ENCODE measurements around the gene CCL8.
"Not testable (repeated sequence)": the region's sequence is repeated elsewhere in the genome, so short reads cannot be mapped to it uniquely, and the experiment has no call there.

Gene CCL8

DNA sequence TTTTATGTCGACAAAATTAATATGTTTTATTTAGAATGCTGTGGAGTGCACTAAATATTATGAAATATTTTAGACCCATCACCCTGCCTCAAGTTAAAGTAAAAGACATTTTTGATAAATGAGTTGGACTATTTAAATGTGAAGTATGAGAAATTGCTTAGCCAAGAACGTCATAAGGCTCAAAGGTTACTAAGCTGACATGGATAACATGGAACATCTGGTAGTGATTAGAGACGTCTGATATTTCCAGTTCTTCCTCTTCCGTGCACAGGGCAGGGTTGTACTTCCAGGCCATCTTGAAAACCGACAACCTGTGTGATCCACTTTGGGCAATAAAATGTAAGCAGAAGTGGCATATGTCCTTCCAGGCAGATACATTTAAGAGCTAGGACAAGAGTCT, 7.2 kb upstream of the CCL8 start:
- no CpG with 5 or more reads among the region's 5 CpGs for whole genome bisulfite sequencing (ENCODE audit: insufficient coverage, insufficient read length)
- H3K9me3 ChIP-seq (ENCODE audit: control insufficient read depth, insufficient read depth, low read length): no peaks in the 10 kb centered on the region
- H3K4me1 ChIP-seq (ENCODE audit: control insufficient read depth, insufficient read depth, low read length): no peaks in the 10 kb centered on the region
- H3K27ac ChIP-seq (ENCODE audit: low read length): no peak overlapping the region
- no peaks in the 10 kb centered on the region for H3K27me3 ChIP-seq (ENCODE audit: control insufficient read depth, insufficient read depth, low read length)
- DNase-seq (ENCODE audit: low read depth, low spot score): no peak
- no peaks in the 10 kb centered on the region for H3K36me3 ChIP-seq (ENCODE audit: control insufficient read depth, insufficient read depth, low read length)
- H3K4me3 ChIP-seq (ENCODE audit: low read length): no peak overlapping the region

DNA sequence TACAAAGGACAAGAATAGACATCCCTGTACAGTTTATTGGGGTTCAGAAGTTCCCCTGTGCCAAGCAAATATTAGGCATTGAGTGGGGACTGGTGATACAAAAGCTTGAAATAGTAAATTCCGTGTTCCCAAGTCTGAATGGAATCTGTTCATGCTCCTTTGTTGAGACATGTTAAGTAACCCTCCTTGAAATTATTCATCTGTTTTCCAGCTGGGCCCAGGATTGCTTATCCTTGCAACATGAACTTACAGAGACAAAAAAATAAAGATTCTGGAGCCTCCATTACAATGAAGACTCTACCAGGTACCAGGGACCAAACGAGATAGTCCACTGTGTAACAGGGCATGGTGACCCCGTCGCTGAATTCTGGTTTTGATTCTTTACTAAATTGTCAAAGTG, 6.1 kb upstream of the CCL8 start:
- DNase-seq (ENCODE audit: low read depth, low spot score): no peak
- WGBS (ENCODE audit: insufficient coverage, insufficient read length): no CpG with 5 or more reads among the region's 4 CpGs
- no peaks in the 10 kb centered on the region for H3K4me1 ChIP-seq (ENCODE audit: control insufficient read depth, insufficient read depth, low read length)

DNA sequence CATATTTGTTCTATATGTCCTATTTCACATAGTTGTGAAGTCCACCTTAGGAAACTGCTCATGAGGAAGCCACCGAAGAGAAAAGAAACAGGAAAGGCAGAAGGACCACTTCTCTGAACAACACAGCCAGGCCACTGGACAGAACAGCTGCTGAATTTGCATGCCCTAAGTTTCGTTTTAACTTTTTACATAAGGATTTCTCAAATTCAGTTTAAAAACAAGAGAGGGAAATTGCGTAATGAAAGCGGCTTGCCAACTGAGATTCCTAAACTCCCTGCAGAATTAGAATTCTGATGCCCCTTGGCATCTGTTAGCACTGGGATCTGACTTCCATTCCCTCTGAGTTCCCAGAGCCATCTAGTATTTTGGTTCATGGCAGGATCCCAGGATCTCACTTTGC, 5.0 kb upstream of the CCL8 start:
- Histone ChIP-seq H3K4me1 (ENCODE audit: control insufficient read depth, insufficient read depth, low read length) (no peaks in the 10 kb centered on the region), H3K27me3 (ENCODE audit: control insufficient read depth, insufficient read depth, low read length) (no peaks in the 10 kb centered on the region), H3K36me3 (ENCODE audit: control insufficient read depth, insufficient read depth, low read length) (no peaks in the 10 kb centered on the region), H3K27ac (ENCODE audit: low read length) (no peak overlapping the region), H3K4me3 (ENCODE audit: low read length) (no peak overlapping the region), H3K9me3 (ENCODE audit: control insufficient read depth, insufficient read depth, low read length) (no peaks in the 10 kb centered on the region)
- WGBS (ENCODE audit: insufficient coverage, insufficient read length): no CpG with 5 or more reads among the region's 4 CpGs
- DNase-seq (ENCODE audit: low read depth, low spot score): no peak

More for the DNA sequence above, 6.1 kb upstream of the CCL8 start:
- Histone ChIP-seq H3K36me3 (ENCODE audit: control insufficient read depth, insufficient read depth, low read length) (no peaks in the 10 kb centered on the region), H3K27me3 (ENCODE audit: control insufficient read depth, insufficient read depth, low read length) (no peaks in the 10 kb centered on the region), H3K4me3 (ENCODE audit: low read length) (no peak overlapping the region), H3K9me3 (ENCODE audit: control insufficient read depth, insufficient read depth, low read length) (no peaks in the 10 kb centered on the region), H3K27ac (ENCODE audit: low read length) (no peak overlapping the region)

DNA sequence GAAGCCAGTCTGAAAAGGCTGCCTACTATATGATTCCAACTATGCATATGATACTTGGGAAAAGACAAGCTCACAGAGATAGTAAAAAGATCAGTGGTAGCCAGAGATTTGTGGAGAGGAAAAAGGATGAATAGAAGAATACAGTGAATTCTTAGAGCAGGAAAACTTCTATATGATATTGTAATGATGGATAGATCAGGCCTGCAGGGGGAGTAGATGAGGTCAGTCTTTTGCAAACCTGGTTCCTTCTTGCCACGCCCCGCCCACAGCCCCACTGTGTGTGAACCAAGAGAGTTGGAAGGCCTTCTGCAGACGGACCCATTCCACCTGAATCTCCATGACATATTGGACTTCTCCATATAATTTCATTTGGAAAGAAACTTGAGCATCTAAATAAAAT, 761 bp upstream of the CCL8 start:
- no peaks in the 10 kb centered on the region for H3K36me3 ChIP-seq (ENCODE audit: control insufficient read depth, insufficient read depth, low read length)
- WGBS (ENCODE audit: insufficient coverage, insufficient read length): no CpG with 5 or more reads among the region's 3 CpGs
- peak; percentile 13 for DNase-seq (ENCODE audit: low read depth, low spot score)
- no peak overlapping the region for H3K4me3 ChIP-seq (ENCODE audit: low read length)
- no peak overlapping the region for H3K27ac ChIP-seq (ENCODE audit: low read length)
- H3K27me3 ChIP-seq (ENCODE audit: control insufficient read depth, insufficient read depth, low read length): no peaks in the 10 kb centered on the region
- no peaks in the 10 kb centered on the region for H3K9me3 ChIP-seq (ENCODE audit: control insufficient read depth, insufficient read depth, low read length)
- H3K4me1 ChIP-seq (ENCODE audit: control insufficient read depth, insufficient read depth, low read length): no peaks in the 10 kb centered on the region

DNA sequence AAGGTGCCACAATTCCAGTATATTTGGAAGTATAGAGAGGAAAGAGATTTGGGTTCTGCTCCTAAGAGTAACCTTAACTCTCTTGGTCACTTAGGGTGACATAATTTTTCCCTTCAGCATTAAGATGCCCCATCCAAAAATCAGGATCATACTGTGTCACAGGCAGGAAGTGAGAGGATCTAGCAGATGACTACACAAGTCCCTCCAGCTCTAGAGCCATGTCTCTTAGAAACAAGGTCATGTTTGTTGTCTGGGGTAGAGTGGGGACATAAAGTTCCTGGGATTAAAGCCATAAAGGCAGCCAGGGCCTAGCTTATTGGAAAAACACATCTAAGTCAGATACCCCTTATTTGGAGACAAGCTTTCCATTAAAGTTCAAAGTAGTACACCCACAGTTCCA, 2.7 kb downstream of the CCL8 start:
- H3K36me3 ChIP-seq (ENCODE audit: control insufficient read depth, insufficient read depth, low read length): no peaks in the 10 kb centered on the region

DNA sequence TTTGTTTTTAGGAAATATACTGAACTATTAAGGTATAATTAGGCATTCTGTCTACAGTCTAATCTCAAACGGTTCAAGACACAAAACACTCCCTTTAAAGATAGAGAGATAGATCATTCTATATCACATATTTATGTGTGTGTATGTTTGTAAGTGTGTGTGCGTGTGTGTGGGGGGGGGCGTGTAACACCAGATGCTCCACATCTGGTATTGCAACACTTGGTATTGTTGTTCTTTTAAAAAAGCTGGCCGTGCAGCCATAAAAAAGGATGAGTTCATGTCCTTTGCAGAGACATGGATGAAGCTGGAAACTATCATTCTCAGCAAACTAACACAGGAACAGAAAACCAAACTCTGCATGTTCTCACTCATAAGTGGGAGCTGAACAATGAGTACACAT, 8.3 kb downstream of the CCL8 start:
- not testable (repeated sequence) for H3K36me3 ChIP-seq (ENCODE audit: control insufficient read depth, insufficient read depth, low read length); H3K27me3 ChIP-seq (ENCODE audit: control insufficient read depth, insufficient read depth, low read length); H3K4me3 ChIP-seq (ENCODE audit: low read length); H3K9me3 ChIP-seq (ENCODE audit: control insufficient read depth, insufficient read depth, low read length); DNase-seq (ENCODE audit: low read depth, low spot score); H3K4me1 ChIP-seq (ENCODE audit: control insufficient read depth, insufficient read depth, low read length); H3K27ac ChIP-seq (ENCODE audit: low read length)
- WGBS (ENCODE audit: insufficient coverage, insufficient read length): no CpG with 5 or more reads among the region's 4 CpGs

More for the DNA sequence above, 2.7 kb downstream of the CCL8 start:
- Histone ChIP-seq H3K9me3 (ENCODE audit: control insufficient read depth, insufficient read depth, low read length) (no peaks in the 10 kb centered on the region), H3K27me3 (ENCODE audit: control insufficient read depth, insufficient read depth, low read length) (no peaks in the 10 kb centered on the region), H3K4me1 (ENCODE audit: control insufficient read depth, insufficient read depth, low read length) (no peaks in the 10 kb centered on the region), H3K27ac (ENCODE audit: low read length) (no peak overlapping the region), H3K4me3 (ENCODE audit: low read length) (no peak overlapping the region)
- DNase-seq (ENCODE audit: low read depth, low spot score): no peak

DNA sequence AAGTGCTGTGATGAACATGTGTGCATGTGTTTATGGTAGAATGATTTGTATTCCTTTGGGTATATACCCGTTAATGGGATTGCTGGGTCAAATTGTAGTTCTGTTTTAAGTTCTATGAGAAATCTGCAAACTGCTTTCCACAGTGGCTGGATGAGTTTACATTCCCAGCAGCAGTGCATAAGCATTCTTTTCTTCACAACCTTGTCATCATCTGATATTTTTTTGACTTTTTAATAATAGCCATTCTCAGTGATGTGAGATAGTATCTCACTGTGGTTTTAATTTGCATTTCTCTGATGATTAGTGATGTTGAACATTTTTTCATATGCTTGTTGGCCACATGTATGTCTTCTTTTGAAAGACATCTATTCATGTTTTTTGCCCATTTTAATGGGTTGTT, 18.5 kb downstream of the CCL8 start:
- no peak for DNase-seq (ENCODE audit: low read depth, low spot score)
- Histone ChIP-seq H3K4me3 (ENCODE audit: low read length) (no peak overlapping the region), H3K9me3 (ENCODE audit: control insufficient read depth, insufficient read depth, low read length) (no peaks in the 10 kb centered on the region), H3K36me3 (ENCODE audit: control insufficient read depth, insufficient read depth, low read length) (no peaks in the 10 kb centered on the region), H3K4me1 (ENCODE audit: control insufficient read depth, insufficient read depth, low read length) (no peaks in the 10 kb centered on the region), H3K27me3 (ENCODE audit: control insufficient read depth, insufficient read depth, low read length) (no peaks in the 10 kb centered on the region), H3K27ac (ENCODE audit: low read length) (no peak overlapping the region)
- WGBS (ENCODE audit: insufficient coverage, insufficient read length): no CpG with 5 or more reads among the region's 1 CpG

DNA sequence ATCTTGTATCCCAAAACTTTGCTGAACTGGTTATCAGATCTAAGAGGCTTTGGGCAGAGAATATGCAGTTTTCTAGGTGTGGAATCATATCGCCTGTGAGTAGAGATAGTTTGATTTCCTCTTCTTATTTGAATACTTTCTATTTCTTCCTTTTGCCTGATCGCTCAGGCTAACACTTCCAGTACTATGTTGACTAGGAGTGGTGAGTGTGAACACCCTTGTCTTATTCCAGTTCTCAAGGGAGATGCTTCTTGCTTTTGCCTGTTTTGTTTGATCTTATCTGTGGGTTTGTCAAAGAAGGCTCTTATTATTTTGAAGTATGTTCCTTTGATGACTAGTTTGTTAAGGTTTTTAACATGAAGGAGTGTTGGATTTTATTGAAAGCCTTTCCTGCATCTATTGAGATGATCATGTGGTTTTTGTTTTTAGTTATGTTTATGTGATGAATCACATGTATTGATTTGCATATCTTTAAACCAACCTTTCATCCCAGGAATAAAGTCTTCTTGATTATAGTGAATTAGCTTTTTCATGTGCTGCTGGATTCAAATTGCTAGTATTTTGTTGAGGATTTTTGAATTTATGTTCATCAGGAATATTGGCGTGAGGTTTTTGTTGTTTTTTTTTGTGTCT, 20.0 kb downstream of the CCL8 start:
- no peaks in the 10 kb centered on the region for H3K27me3 ChIP-seq (ENCODE audit: control insufficient read depth, insufficient read depth, low read length)
- H3K4me3 ChIP-seq (ENCODE audit: low read length): no peak overlapping the region
- H3K27ac ChIP-seq (ENCODE audit: low read length): no peak overlapping the region
- H3K4me1 ChIP-seq (ENCODE audit: control insufficient read depth, insufficient read depth, low read length): no peaks in the 10 kb centered on the region
- WGBS (ENCODE audit: insufficient coverage, insufficient read length): 100% methylated on average over 1 of the region's 3 CpGs
- H3K9me3 ChIP-seq (ENCODE audit: control insufficient read depth, insufficient read depth, low read length): no peaks in the 10 kb centered on the region
- H3K36me3 ChIP-seq (ENCODE audit: control insufficient read depth, insufficient read depth, low read length): no peaks in the 10 kb centered on the region
- DNase-seq (ENCODE audit: low read depth, low spot score): no peak

DNA sequence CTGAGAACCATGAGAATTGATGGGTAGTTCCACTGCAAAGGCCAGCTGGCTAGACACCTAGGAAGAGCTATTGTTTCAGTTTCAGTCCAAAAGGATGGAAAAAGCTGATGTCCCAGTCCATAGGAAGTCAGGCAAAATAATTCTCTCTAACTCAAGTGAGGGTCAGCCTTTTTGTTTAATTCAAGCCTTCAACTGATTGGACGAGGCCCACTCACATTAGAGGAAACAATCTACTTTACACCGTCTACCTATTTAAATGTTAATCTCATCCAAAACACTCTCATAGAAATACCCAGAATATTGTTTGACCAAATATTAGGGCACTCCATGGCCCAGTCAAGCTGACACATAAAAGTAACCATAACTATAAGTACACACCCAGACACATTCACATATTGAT, 22.7 kb downstream of the CCL8 start:
- H3K36me3 ChIP-seq (ENCODE audit: control insufficient read depth, insufficient read depth, low read length): no peaks in the 10 kb centered on the region
- no peaks in the 10 kb centered on the region for H3K4me1 ChIP-seq (ENCODE audit: control insufficient read depth, insufficient read depth, low read length)
- H3K4me3 ChIP-seq (ENCODE audit: low read length): no peak overlapping the region
- 100% methylated on average over 1 of the region's 2 CpGs for WGBS (ENCODE audit: insufficient coverage, insufficient read length)
- no peak for DNase-seq (ENCODE audit: low read depth, low spot score)
- no peak overlapping the region for H3K27ac ChIP-seq (ENCODE audit: low read length)
- H3K9me3 ChIP-seq (ENCODE audit: control insufficient read depth, insufficient read depth, low read length): no peaks in the 10 kb centered on the region
- H3K27me3 ChIP-seq (ENCODE audit: control insufficient read depth, insufficient read depth, low read length): no peaks in the 10 kb centered on the region

DNA sequence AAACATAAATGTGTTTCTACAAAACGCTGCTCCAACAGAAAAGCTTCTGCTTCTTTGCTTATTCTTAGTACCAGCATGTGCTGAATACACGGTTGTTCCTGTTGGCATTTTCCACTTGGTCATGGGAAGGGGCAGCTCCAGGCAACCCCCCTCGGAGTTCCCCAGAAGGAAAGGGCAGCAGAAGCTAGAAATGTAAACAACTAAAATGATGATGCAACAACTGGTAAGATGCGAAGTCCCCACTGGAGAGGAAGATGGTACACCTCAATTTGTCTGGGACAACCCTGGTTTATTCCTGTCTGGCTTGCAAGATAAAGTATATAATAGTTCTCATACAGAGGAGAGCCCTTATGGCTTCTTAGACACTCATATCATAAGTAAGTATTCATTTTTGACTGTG, 27.8 kb downstream of the CCL8 start:
- no peak overlapping the region for H3K27ac ChIP-seq (ENCODE audit: low read length)
- H3K36me3 ChIP-seq (ENCODE audit: control insufficient read depth, insufficient read depth, low read length): no peaks in the 10 kb centered on the region
- no CpG with 5 or more reads among the region's 4 CpGs for WGBS (ENCODE audit: insufficient coverage, insufficient read length)
- H3K4me3 ChIP-seq (ENCODE audit: low read length): no peak overlapping the region
- no peaks in the 10 kb centered on the region for H3K9me3 ChIP-seq (ENCODE audit: control insufficient read depth, insufficient read depth, low read length)
- H3K27me3 ChIP-seq (ENCODE audit: control insufficient read depth, insufficient read depth, low read length): no peaks in the 10 kb centered on the region
- no peaks in the 10 kb centered on the region; the same call in 1 of the 2 replicates for H3K4me1 ChIP-seq (ENCODE audit: control insufficient read depth, insufficient read depth, low read length)
- no peak for DNase-seq (ENCODE audit: low read depth, low spot score)

DNA sequence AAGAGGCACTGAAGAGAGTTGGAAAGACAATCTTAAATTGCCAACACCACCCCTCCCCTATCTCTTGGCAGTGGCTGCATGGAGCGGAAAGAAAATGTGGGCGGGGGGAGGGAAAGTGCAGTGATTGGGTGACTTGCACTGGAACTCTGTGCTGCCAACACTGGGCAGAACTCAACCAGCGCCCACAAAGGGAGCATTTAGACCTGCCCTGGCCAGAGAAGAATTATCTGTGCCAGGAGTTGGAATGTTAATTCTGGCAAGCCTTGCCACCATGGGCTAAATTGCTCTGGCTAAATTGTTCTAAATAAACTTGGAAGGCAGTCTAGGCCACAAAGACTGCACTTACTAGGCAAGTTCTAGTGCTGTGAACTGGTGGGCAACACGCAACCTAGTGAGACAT, 30.5 kb downstream of the CCL8 start:
- Histone ChIP-seq H3K27ac (ENCODE audit: low read length) (no peak overlapping the region), H3K27me3 (ENCODE audit: control insufficient read depth, insufficient read depth, low read length) (no peaks in the 10 kb centered on the region), H3K4me1 (ENCODE audit: control insufficient read depth, insufficient read depth, low read length) (no peaks in the 10 kb centered on the region; the same call in 1 of the 2 replicates), H3K4me3 (ENCODE audit: low read length) (no peak overlapping the region), H3K9me3 (ENCODE audit: control insufficient read depth, insufficient read depth, low read length) (no peaks in the 10 kb centered on the region), H3K36me3 (ENCODE audit: control insufficient read depth, insufficient read depth, low read length) (no peaks in the 10 kb centered on the region)
- no peak for DNase-seq (ENCODE audit: low read depth, low spot score)
- no CpG with 5 or more reads among the region's 4 CpGs for WGBS (ENCODE audit: insufficient coverage, insufficient read length)
